Activated CD4-positive, alpha-beta T cell treated with anti-CD3 and anti-CD28 coated beads, Interleukin-2, amount 50 U/mL, for 24 hours (primary cell): ENCODE measurements around the gene TSHZ2.

ENCODE experiments used
- DNase-seq, 2 donors: peaks; one replicate each; pipeline ENCODE4 v3.0.0-alpha.2; 2020; ENCODE audit warnings: low read depth in 1 of 2, low spot score in 1 of 2

TSHZ2 gene

DNA sequence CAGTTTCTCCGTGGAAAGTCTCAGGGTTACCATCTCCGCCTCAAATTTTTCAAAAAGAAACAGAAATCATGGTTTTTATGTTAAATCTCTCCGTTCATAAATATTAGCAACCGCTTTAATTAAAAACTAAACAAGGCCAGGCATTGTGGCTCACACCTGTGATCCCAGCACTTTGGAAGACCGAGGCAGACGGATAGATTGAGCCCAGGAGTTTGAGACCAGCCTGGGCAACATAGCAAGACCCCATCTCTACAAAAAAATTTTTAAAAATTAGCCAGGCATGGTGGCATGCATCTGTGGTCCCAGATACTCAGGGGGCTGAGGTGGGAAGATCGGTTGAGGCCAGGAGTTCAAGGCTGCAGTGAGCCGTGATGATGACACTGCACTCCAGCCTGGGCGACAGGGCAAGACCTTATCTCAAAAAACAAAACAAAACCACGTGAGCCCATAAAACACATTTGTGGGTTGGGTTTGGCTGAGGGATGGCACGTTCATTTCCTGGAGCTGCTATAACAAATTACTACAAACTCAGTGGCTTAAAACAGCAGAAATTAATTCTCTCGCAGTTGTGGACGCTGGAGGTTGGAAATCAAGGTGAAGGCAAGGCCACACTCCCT, 398.3 kb downstream of the TSHZ2 start:
- DNase-seq: no peak

DNA sequence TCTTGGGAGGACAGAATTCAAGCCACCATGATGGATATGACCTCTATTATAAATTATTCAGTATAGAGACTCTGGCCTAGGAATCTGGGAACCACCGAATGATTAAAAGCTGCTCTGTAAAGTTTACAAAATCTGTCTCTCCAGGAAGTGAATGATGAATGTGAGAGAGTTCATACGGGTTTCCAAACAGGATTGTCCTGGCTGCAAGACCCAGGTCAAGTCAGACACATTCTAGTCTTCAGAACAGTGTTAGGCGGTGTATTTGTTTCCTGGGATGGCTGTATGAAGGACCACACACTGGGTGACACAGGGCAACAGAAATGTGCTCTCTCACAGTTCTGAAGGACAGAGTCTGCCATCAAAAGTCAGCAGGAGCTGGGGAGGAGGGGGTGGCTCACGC, 399.1 kb downstream of the TSHZ2 start:
- no peak for DNase-seq

DNA sequence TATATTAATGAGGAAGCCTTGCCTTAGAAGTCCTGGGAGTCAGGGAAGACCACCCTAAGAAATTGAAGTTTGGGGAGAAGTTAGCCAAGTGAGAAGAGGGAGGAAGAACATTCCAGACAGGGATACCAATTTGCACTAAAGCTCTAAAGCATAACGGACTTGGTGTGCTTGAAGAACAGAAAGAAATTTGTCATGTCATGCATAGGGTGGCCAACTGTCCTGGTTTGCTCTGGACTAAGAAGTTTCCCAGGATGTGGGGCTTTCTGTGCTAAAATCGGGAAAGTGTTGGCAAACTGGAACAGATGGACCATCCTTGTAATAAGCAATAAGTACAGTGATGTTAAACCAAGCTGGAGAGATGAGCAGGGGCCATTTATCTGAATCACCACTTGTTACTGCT, 403.9 kb downstream of the TSHZ2 start:
- no peak for DNase-seq

DNA sequence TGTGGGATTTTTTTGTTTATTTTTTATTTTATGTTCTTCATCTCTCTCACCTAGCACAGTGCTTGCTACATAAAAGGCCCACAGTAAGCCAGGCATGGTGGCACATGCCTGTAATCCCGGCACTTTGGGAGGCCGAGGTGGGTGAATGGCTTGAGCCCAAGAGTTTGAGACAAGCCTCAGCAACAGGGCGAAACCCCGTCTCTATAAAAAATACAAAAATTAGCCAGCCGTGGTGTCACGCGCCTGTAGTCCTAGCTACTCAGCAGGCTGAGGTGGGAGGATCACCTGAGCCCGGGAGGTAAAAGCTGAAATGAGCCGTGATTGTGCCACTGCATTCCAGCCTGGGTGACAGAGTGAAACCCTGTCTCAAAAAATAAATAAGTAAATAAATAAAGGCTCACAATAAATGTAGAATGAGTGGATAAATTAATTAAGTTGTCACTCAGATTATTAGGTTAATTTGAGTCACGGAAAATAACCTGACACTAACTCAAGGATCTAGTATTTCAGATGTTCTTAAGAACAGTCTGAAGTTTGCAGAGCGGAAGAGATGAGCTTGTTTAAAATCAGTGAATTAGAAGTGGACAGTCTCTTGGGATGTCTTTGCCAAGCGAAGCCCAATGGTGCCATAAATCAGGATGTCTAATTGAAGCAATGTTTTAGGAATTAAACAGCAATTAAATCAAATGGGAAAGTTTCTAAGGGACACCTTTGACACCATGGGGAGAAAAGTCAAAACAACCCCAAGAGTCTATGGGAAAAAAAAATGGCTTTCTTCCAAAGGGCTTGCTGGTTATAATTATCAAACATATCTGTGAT, 407.1 kb downstream of the TSHZ2 start:
- no peak for DNase-seq

DNA sequence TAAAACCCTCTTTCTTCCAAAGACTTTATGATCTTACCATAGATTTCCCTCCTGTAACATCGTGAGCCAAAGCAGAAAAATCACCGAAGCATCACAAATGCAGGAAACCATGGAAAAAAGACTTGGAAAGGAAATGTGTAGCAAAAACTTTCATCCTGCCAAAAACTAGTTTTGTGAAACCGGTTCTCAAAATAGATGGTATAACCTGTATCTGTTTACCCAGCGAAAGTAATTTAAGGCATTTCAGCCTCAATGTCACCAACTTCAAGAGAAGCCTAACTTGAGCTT, 407.6 kb downstream of the TSHZ2 start:
- DNase-seq: no peak

DNA sequence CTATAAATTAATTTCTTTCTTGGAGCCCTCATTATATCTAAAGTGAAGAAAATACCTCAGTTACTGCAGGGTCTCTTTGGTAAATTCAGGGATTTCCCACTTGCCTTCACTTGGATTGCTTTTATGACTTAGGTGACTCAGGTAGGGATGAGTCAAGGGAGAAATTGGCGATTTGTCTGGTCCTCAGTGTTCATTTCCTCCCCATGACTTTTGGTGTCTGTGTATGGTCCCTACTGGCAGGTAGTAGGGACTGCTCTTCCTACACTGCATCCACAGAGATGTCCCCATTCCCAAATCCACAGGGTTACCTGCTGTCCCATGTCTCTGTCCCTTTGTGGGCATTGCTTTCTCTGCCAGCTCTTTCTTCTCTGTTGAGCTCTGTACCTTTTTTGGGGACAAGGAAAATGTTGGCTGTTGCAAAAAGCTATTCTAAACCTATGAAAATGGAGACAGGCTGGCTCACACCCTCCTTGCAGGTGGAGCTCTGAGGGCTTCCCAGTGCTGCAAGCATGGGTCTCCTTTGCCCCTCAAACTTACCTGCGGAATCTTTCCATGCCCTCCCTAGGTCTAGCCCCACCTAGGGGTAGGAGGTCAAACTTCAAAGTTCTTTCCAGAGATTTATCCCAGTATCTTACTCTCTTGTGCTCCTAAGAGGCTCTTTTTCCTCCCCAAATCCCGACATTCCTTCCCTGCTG, 409.6 kb downstream of the TSHZ2 start:
- DNase-seq: no peak

DNA sequence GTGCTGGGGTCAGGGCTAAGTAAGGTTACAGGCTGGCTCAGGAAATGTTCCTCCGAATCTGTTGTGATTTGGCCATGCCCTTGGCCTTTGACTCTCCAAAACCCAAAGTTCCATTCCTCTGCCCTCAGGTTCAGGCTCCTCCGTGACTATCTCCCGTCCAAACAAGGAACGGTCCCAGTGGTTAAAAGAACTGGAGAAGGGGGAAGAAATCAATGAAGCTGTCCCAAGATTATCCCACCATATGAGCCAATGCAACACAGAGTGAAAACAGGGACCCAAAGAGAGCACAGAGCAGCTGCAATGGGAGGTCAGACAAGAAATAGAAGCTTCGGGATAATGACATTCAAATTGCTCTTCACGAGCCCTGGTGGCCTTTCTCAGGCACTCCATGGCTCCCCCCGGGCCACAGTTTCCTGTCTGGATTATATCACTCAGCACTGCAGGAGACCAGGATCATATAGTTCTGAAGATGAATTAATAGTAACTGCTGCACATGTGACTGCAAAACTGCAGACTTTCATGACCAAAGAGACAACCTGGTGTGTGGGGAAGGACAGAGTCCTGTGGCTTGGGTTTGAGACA, 410.2 kb downstream of the TSHZ2 start:
- DNase-seq: no peak

DNA sequence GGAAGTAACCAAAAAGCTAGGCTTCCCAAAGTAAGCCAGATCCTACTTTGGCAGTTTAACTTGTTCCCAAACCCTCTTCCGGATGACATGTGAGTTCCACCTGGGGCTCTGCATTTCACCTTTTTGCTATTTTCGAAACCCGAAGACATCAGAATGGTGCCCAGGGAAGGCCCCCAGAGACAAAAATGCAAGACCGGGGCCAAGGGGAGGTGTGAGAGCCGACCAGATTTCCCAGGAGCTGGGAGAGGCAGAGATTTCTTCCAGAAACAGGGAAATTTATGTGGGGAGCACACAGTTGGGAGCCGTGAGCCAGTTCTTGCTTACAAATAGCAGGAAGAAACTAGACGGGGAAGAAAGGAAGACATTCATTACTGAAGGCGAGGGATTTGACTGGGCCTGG, 411.8 kb downstream of the TSHZ2 start:
- DNase-seq: no peak

DNA sequence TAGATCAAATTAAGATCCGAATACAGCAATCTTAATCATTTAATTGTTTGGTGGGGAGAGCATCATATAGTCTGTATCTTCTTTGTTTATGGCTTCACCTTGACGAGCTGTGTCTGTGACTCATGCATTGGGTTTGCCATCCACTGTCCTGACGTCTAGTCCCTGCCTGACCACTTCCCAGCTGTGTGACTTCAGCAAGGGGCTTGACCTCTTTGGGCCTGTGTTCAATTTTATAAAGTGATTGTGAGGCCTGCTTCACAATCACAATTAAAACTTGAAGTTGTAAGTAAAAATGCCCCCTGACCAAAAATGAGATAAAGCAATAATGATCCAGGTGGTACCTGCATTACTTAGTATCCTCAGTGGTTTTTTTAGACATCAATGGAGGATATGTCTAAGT, 412.2 kb downstream of the TSHZ2 start:
- DNase-seq: no peak

DNA sequence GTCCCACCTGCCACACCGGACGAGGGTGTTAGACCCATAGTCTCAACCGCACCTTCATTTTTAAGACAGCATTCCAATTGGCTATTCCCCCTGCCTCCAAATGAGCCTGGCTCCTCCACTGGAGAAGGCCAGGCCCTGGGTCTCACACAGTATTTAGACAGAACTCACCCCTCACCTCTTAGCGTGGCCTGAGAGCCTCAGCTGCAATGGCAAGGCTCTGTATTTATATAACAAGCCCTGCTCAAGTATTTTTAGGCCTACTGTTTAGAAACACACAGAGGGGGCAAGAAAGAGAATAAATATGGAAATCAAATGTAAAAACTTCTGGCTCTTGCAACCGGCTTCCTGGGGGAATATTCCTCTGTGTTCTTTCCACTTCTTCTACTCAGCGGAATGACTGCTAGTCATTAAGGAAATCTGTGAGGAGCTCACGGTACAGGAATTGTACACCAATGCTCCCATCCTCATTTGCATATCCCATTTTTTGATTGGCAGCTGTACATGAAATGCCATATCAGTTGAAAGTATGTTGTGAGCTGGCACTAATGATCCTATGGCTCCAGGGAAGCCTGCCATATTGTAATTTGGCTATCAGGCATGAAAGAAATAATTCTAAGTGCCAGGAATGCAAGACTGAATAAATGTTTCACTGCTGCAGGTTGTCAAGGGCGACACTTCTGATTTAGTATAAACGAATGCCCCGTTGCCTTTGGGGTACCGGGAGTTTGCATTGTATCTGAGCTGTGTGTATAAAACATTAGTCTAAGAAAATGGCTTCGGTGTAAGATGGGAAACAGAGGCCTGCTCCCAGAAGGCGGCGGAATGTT, 414.0 kb downstream of the TSHZ2 start:
- no peak for DNase-seq

DNA sequence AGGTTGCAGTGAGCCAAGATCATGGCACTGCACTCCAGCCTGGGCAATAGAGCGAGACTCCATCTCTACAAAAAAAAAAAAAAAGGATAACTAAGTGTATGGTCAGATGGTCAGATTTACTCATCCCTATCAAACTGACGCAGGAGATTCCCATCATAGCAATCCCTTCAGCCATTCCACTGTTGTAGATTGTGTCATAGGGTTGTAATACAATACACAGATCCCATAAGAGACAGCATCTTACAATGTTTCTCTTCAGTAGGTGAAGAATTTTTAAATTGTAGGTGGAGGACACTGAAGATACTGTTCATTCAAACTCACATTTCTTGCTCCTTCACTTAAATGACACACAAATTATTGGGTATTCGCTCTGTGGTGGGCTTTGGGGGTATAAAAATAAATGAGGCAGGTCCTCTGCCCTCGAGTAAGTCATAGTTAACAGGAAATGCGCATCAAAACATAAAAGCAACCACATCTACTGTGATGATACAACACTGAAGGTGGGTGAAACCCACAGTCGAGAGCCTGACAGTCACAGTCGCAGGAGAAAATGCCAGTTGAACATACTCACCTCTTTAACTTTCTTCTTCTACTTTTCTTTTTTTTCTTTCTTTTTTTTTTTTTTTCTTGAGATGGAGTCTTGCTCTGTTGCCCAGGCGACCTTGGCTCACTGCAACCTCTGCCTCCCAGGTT, 416.0 kb downstream of the TSHZ2 start:
- DNase-seq: peak in 1 of 2 donors; percentile 10

DNA sequence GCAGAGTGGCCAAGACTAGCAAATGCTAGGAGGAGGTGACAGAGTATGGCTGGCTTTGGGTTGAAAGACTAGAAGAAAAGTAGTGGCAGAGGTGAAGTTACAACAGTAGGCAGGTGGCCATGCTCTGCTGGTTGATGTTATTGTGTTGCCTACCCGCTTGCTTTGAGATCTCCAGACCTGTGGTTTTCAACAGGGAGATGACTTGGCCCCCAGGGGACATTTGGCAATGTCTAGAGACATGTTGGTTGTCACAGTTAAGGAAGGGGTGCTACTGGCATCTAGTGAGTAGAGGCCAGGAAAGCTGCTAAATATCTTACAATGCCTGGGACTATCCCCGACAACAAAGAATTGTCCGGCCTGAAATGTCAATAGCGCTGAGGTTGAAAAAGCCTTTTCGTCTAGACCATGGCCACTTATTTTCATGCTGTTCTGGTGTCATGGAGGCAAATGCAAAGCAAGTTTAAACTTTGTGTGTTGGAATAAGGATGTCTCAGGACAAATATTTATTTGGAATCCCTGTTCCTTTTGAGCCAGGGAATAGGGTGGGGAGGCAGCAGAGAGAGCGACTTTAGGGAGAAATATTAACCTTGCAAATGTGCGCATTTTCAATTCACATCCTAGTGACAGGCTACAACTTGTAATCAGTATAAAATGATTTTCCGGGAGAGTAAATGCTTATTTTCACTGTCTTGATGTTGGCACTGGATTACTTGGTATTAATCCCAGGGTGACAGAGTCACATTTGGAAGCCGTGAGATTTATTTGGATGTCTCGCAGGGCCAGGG, 417.6 kb downstream of the TSHZ2 start:
- DNase-seq: no peak

DNA sequence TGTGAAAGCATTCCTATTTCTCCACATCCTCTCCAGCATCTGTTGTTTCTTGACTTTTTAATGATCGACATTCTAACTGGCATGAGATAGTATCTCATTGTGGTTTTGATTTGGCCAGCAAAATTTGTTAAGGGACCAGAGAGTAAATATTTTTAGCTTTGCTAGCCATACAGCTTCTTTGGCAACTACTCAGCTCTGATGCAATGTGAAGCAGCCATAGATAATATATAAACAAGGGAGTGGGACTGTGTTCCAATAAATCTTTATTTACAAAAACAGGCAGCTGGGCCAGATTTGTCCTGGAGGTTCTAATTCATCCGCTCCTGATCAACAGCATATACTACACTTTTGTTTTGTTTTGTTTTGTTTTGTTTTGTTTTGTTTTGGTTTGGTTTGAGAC, 418.6 kb downstream of the TSHZ2 start:
- DNase-seq: no peak

DNA sequence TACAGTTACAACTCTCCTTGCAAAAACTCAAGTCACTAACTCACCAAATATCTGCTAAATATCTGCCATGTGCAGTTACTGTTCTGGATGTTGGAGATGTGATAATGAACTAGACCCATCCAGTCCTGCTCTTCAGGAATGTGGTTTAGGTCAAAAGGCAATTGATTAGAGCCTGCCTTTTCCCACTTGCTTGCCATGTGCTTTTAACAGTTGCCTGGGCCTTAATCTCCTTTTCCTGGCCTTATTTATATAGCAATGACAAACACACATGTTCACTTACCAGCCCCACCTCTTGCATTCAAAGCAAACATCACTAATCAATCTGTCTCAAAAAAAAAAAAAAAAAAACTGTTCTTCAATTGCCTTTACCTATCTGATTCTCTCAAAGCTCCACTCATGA, 422.3 kb downstream of the TSHZ2 start:
- no peak for DNase-seq

DNA sequence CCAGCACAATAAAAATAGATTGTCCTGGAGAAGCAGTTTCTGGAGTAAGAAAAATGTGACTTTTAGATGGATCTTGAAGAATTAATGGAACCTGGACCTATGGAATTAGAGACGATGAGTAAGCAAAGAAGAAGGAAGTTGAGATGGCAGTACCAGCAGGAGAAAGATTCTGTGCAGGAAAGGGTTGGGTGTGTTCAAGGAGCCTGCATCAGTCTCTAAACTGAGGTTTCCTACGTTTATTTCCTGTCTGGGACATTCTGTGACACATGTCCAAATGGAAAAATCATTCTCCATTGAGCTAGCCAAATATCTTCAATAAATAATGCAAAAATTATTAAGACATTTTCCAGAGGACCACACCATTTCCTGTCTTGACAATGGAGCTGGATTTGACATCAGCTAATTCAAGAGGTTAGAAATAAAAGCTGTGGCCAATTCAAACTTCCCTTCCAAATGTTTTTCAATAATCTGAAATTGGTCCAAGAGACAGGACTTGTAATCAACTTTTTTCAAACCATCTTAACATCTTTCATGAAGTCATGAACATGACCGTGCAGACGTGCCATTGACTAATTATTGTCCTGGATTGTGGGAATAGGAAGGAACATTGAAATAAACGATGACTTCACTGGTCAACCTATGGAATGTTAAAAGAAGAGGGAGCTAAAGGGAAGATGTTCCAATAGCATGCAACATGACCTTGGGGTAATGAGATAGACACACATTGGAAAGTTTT, 423.2 kb downstream of the TSHZ2 start:
- no peak for DNase-seq

DNA sequence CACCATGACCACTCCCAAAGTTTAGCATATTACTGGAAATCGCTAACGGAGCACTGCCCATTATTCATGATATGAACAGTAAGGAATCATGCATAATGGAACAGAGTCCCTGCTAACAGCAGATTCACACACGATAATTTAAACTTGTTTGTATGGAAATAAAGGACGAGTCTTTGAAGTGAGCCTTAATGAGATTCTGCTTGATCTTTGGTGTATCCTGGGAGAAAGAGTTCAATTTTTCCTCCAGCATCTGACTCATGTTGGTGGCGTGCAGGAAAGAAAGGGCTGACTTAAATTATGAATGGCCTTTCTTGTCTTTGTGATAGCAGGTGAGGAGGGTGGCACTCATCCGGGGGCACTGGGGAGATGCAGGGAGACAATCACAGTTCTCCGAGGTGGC, 426.9 kb downstream of the TSHZ2 start:
- DNase-seq: no peak

DNA sequence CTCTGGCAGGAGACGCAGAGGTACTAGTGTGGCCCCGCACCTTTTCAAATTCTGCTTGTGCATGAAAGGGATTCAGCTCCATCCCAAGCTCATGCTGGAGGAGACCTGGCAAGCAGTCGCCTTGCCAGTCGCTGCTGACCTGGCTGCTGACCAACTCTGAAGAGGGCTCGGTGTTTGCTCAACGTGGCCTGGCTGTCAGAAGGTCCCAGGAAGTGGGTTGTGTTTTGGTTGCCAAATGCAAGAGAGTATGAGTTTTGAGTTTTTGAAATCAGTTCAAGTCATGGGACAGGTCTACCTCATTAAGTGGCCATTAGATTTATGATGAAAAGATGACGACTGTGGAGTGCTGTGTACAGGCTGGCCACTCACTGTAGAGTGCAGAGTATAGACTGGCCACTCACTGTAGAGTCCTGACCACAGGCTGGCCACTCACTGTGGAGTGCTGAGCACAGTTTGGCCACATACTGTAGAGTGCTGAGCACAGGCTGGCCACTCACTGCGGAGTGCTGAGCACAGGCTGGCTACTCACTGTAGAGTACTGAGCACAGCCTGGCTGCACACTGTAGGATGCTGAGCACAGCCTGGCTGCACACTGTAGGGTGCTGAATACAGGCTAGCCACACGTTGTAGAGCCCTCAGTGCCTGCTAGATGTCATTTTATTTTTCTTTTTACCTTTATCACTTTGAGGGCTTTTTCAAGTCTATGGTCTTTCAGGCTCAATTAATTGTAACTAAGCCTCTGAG, 427.6 kb downstream of the TSHZ2 start:
- no peak for DNase-seq

DNA sequence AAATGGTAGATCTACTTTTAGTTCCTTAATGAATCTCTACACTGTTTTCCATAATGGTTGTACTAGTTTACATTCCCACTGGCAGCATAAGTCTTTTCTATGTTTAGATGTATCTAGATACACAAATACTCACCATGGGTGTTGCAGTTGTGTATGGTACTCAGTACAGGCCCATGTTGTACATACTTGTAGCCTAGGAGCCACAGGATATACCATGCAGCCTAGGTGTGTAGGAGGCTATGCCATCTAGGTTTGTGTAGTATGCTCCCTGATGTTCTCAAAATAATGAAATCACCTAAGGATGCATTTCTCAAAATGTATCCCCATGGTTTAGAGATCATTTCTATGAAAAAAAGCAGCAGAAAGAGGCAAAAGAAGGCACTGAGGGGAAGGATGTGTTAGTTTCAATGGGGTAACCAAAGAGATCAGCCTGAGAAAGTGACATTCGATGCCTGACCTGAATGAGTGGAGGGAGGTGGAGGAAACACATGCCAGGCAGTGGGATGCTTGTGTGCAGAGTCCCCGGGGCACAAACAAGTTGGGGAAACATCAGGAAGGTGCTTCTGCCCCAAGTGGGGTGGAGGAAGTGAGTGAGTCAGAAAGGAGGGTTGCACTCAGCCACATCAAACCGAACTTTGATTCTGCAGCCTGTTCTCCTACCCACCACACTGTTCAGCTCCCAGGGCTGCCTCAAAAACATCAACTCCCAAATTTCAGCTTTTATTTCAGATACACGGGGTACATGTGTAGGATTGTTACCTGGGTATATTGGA, 430.3 kb downstream of the TSHZ2 start:
- peak in 1 of 2 donors; percentile 8 for DNase-seq
